RWPE2 (cell line): ENCODE data around the gene FBXO4.
"Not testable (repeated sequence)": the region's sequence is repeated elsewhere in the genome, so short reads cannot be mapped to it uniquely, and the experiment has no call there.

ENCODE experiments used
- ATAC-seq: fragments of 200-7000 bp; cut with Tn5 transposase; 3 replicates; pipeline ENCODE4 v1.9.1; 2021; ENCODE audit warnings: low read depth
- DNase-seq: peaks from one replicate; pipeline ENCODE4 v3.0.0-alpha.2; 2020; ENCODE audit warnings: low spot score
- H3K27ac ChIP-seq: fragments of 450-650 bp; 2 replicates; pipeline ENCODE4 v1.5.1; 2017; ENCODE audit warnings: mild to moderate bottlenecking; ENCODE audit not compliant: poor library complexity, severe bottlenecking
- H3K27me3 ChIP-seq: fragments of 250-450 bp; sonication (Bioruptor Pico); 2 replicates; pipeline ENCODE4 v1.5.1; 2021; ENCODE audit warnings: mild to moderate bottlenecking, moderate library complexity; ENCODE audit not compliant: insufficient read depth, poor library complexity, severe bottlenecking
- H3K36me3 ChIP-seq: fragments of 250-450 bp; sonication (Bioruptor Pico); 2 replicates; pipeline ENCODE4 v1.5.1; 2020; ENCODE audit warnings: low read depth, mild to moderate bottlenecking, moderate library complexity
- H3K4me1 ChIP-seq: fragments of 250-450 bp; sonication (Bioruptor Pico); 2 replicates; pipeline ENCODE4 v1.5.1; 2021; ENCODE audit warnings: mild to moderate bottlenecking, moderate library complexity; ENCODE audit not compliant: insufficient read depth, poor library complexity, severe bottlenecking
- H3K4me3 ChIP-seq: fragments of 250-450 bp; sonication (Bioruptor Pico); 2 replicates; pipeline ENCODE4 v1.5.1; 2021; ENCODE audit warnings: mild to moderate bottlenecking, moderate library complexity; ENCODE audit not compliant: severe bottlenecking
- H3K9me3 ChIP-seq: fragments of 250-450 bp; sonication (Bioruptor Pico); 2 replicates; pipeline ENCODE4 v1.5.1; 2021; ENCODE audit warnings: mild to moderate bottlenecking, moderate library complexity; ENCODE audit not compliant: severe bottlenecking
- CTCF ChIP-seq: fragments of 450-650 bp; IDR thresholded peaks from one replicate; pipeline ENCODE4 v1.5.1; 2017; ENCODE audit warnings: mild to moderate bottlenecking, moderate library complexity; ENCODE audit not compliant: poor library complexity, severe bottlenecking

Gene FBXO4

GRCh38 chr5:41927604-41928003 is 2.5 kb downstream of the FBXO4 start:
- ATAC-seq = no peak
- peaks cover 1% of the 10 kb centered on the region; the same call in 1 of the 2 replicates for H3K36me3 ChIP-seq
- H3K27me3 ChIP-seq = no peaks in the 10 kb centered on the region
- H3K9me3 ChIP-seq = no peaks in the 10 kb centered on the region
- no peak overlapping the region for H3K27ac ChIP-seq
- peaks cover 5% of the 10 kb centered on the region for H3K4me1 ChIP-seq
- no peak for TF ChIP-seq CTCF
- no peak for DNase-seq
- no peak overlapping the region for H3K4me3 ChIP-seq

DNA sequence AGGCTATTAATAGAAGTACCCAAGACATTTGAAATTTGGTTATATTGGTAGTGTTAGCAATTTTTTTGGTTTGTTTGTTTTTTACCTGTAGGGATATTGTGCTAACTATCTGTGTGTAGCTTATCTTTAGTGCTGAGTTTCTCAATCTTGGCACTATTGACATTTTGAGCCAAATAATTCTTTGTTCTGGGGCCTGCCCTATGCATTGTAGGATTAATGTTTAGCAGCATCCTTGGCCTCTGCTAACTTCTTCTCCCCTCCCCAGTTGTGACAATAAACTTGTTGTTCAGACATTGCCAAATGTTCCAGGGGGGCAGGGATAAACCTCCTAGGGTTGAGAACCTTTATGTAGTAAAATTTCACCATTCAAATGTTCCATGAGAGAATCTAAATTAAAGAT is 4.0 kb downstream of the FBXO4 start:
- Histone ChIP-seq H3K27ac (no peak overlapping the region), H3K9me3 (no peaks in the 10 kb centered on the region), H3K4me1 (peaks cover 5% of the 10 kb centered on the region), H3K4me3 (no peak overlapping the region), H3K27me3 (no peaks in the 10 kb centered on the region), H3K36me3 (peaks cover 7% of the 10 kb centered on the region)
- TF ChIP-seq CTCF = no peak
- no peak for DNase-seq
- no peak for ATAC-seq

DNA sequence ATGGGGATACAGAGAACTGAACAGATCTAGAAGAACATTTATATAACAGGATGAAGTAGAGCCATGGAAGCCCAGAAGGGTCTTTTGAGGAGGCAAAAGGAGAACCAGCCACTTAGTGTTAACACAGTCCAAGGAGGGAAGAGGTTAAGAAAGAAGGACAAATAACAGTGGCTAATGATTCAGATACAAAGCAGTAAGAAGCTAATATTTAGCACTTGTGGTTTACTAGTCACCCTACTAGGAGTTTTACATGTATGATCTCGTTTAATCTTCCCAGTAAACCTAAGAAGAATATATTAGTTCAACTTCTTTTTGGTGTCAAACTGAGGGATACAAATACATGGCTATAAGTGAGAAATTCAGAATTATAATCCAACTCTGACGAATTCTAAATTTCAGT is 7.7 kb downstream of the FBXO4 start:
- no peaks in the 10 kb centered on the region for H3K27me3 ChIP-seq
- H3K4me1 ChIP-seq = no peaks in the 10 kb centered on the region
- no peak overlapping the region for H3K4me3 ChIP-seq
- peaks cover 17% of the 10 kb centered on the region for H3K36me3 ChIP-seq
- DNase-seq (no peak), ATAC-seq (no peak)
- no peak overlapping the region for H3K27ac ChIP-seq
- no peak for TF ChIP-seq CTCF
- H3K9me3 ChIP-seq = no peaks in the 10 kb centered on the region

DNA sequence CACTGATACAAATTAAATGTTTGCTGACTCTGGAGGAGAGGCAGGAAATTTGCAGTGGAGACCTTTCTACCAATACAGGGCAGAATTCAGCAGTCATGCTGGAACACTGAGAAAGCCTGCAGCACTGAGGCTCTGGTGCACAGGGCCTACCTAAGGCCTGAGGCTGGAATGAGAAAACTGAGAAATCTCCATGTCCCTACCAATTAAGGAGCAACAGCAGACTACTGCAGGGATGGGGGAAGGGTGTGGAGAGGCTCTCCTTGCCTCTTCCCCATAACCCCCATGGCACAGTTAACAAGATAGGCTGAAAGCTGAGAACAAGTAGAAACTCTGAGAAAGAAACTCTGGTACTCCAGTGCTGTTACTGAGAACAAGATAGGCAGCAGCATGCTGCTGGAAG is 10.5 kb downstream of the FBXO4 start:
- DNase-seq (no peak), ATAC-seq (no peak)
- Histone ChIP-seq H3K36me3 (peaks cover 17% of the 10 kb centered on the region), H3K27ac (no peak overlapping the region), H3K4me3 (no peak overlapping the region), H3K27me3 (no peaks in the 10 kb centered on the region), H3K9me3 (no peaks in the 10 kb centered on the region), H3K4me1 (no peaks in the 10 kb centered on the region)
- TF ChIP-seq CTCF = no peak

DNA sequence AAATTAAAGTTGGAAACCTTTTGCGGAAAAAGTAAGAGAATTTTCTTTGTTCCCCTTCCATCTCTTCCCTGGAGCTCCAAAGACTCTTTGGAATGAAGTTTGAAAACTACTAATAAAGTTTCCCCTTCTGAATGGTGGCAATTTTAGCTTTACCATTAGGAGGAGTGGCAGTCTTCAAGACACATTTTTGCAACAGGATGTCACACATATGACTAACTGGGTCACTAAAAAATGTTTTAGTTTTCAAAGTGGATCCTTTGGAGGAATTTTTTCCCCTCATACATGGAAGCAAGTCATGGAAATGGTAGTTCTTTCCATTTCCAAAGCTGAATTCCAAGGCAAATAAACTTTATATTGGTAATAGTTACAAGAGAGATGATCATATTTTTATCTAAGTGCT is 15.6 kb downstream of the FBXO4 start:
- Histone ChIP-seq H3K27me3 (no peaks in the 10 kb centered on the region), H3K27ac (no peak overlapping the region), H3K36me3 (no peaks in the 10 kb centered on the region; the same call in 1 of the 2 replicates), H3K4me3 (no peak overlapping the region), H3K9me3 (no peaks in the 10 kb centered on the region), H3K4me1 (no peaks in the 10 kb centered on the region)
- no peak for ATAC-seq
- DNase-seq = no peak
- TF ChIP-seq CTCF = no peak

DNA sequence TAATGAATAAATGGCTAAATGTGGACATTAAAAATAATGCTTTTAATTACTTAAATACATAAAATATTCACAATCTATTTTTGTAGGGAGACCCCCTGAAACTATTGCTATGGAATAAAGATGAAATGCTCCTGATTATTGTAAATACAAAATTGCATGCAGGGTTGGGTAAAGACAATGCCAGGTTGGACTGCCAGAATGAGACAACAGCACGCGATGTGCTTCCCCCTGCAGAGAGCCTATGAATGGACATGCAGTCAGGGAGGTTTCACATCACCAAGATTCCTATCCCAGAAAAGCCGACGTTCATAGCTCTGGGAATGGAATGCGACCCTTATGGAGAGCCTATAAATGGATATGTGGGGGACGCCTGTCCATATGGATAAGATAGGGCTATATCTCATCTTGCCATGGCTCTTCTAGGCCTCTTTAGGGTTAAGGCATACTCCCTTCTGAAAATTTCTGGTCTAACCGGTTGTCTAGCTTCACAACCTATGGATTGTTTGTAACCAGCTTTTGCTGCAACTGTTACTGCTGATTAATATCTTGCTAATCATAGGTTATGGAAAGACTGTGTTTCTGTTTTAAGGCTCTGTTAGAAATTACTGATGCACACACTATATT is 20.4 kb downstream of the FBXO4 start:
- ATAC-seq, H3K4me3 ChIP-seq, H3K27ac ChIP-seq, H3K27me3 ChIP-seq, H3K9me3 ChIP-seq, H3K36me3 ChIP-seq, H3K4me1 ChIP-seq, DNase-seq: not testable (repeated sequence)
